Stimulated activated CD4-positive, alpha-beta T cell treated with anti-CD3 and anti-CD28 coated beads, TNF-alpha, amount 100 ng/mL, for 24 hours (primary cell): ENCODE results near the gene AKIP1.
A peak's percentile ranks its signal among the peaks of the same experiment; 100 is the strongest.

Source experiments
- DNase-seq, 3 experiments: peaks; one replicate each; pipeline ENCODE4 v3.0.0-alpha.2; 2020; ENCODE audit warnings: low read depth in 3 of 3

AKIP1 gene

GRCh38 chr11:8959546-8960166 lies 48.7 kb downstream of the AKIP1 start:
- peak in 1 of 3 experiments; percentile 10 for DNase-seq

- no peak for DNase-seq
Observed at GRCh38 chr11:8961401-8961800, 50.4 kb downstream of the AKIP1 start.

DNA sequence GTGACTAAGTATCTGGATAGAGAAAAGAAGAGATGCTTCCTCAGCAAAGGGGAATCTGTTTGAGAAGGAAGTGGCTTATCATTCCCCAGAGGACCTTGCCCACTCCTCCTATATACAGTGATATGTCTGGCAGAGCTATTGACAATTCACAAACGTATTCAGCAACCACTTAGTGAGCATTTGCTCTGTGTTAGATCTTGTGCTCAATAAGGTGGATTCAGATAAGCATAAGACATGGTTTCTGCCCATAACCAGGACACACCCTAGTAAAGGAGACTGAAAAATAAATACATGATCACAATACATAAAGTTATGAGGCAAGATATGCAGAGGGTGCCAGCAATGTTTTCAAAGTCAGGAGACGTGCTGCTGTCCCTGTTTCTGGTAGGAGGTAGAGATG lies 51.9 kb downstream of the AKIP1 start:
- DNase-seq, result no peak

DNA sequence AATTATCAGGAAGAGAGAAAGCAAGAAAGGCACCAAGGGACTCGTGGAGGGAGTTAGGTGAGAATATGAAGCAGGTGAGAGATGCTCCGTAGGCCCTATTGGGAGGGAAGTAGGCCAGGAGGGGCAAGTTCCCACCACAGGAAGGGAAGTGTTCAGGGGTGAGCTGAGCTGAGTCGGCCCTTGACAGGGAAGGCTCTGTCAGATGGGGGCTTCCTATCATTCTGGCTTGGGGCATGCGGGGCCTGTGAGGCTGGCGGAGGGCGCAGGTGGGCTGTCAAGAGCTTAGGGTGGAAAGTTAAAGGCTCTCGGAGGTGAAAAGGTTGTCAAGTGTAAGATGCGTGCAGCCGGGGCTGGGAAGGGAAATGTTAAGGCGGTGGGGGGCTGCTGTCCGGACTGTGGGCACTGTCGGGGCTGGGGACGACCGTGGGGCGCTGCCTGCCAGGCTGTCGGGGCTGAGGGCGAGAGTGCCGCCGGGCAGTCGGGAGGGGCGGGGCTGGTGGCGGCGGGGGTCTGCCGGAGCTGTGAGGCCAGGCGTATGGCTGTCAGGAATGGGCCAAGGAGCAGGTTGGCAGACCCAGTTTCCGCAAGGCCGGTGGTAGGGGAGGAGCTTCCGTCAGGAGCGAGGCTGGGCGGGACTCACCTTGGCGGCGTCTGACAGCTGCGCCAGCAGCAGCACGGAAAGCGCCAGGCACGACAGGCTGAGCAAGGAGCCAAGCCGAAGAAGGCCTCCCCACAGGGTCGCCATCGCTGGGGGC lies 52.8 kb downstream of the AKIP1 start:
- DNase-seq, result peak; percentile 48 to 79 (median 52)

DNA sequence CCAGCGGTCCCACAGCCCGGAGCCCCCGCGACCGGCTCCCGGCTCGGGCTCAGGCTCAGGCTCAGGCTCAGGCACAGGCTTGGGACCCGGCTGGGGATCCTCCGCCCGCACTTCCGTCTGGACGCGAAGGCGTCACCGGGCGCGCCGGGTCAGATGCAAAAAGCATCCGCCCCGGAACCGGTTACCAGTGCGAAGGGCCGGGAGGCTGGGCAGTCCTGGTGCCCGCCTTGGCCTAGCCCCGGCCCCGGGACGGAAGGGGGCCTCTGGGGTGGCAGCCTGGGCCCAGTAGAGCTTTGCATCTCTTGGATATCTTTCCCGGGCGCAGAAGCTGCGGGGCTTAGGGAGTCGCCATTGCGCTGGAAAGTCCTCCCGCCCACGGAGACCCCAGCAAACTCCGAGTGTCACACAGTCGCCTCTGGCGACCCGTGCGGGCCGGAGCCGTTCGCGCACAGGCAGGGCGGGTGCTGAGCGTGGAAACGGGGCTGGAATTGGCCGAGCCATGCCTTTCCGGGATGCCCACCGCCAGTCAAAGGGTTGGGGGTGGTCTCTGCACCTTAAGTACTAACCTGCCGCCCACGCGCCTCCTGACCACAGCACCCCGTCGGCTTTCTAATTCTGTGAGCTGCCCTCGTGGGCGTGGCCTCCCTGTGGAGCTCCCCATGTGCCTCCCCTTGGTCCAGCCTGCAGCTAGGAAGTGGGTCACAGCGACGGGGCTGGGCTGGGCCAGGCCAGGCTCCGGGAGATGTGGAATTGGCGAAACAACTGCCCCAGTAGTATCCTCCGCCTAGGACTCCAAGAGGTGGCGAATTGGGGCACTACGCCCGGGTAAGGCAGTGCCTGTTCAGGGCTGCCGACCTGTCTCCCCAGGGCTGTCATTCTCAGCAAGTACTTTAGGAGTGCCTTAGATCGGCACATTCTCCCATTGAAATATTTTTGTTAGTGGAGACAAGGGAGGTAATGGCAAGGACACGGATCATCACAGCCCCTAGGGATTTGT lies 53.6 kb downstream of the AKIP1 start, which contains the start of gene TMEM9B:
Gene TMEM9B (minus strand): TSS at position 119 of the 997 bp plus-strand sequence. CDS start 129 bp downstream, outside the sequence.
- peak; percentile 64 to 85 (median 66) for DNase-seq

- no peak for DNase-seq
Observed at GRCh38 chr11:8967184-8967583, 56.2 kb downstream of the AKIP1 start.
